Transverse colon (tissue), 4 donors: ENCODE measurements around the gene DEDD2.

ENCODE experiments used
- EP300 ChIP-seq: sonication (generic); formaldehyde crosslinking; IDR thresholded peaks from one replicate; pipeline ENCODE4 v1.6.1; 2017; ENCODE audit warnings: antibody characterized with exemption, low read depth
- POLR2A ChIP-seq: fragments of 450-650 bp; IDR thresholded peaks from one replicate; pipeline ENCODE4 v1.6.1; 2016; ENCODE audit warnings: antibody characterized with exemption, mild to moderate bottlenecking, moderate library complexity
- POLR2AphosphoS5 ChIP-seq, 3 donors: sonication (generic); formaldehyde crosslinking; IDR thresholded peaks; one replicate each; pipeline ENCODE4 v1.6.1; 2016; ENCODE audit warnings: antibody characterized with exemption in 3 of 3
- TF ChIP-seq, protein P1 (sequence below), 5 experiments: fragments of 200-600 bp in 3 of 5; fragments of 450-650 bp in 2 of 5; sonication (generic) in 3 of 5; IDR thresholded peaks; 1 replicate in 2 of 5; 2 replicates in 3 of 5; pipeline ENCODE4 v1.5.1; 2016 to 2017; ENCODE audit warnings: antibody characterized with exemption in 5 of 5, inconsistent platforms in 3 of 5, mild to moderate bottlenecking in 2 of 5, moderate library complexity in 1 of 5

DNA sequence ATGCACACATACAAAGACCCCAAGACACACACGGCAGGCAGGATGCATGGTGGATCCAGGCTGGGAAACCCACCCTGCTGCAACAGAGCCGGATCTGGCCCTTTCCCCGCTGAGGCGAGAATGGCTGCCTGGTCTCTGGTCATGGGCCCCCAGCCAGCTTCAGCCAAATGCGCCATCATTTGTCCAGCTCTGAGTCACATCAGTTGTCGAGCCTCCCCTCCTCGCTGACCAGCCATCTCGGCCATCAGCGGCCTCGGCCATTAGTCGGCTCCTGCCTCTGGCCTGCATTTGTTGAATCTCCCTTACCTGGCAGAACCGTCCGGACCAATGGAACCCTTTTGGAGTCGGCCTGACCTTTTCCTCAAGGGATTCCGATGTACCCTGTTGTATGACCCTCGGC lies 46.8 kb downstream of the DEDD2 start:
- TF ChIP-seq, protein P1, sequence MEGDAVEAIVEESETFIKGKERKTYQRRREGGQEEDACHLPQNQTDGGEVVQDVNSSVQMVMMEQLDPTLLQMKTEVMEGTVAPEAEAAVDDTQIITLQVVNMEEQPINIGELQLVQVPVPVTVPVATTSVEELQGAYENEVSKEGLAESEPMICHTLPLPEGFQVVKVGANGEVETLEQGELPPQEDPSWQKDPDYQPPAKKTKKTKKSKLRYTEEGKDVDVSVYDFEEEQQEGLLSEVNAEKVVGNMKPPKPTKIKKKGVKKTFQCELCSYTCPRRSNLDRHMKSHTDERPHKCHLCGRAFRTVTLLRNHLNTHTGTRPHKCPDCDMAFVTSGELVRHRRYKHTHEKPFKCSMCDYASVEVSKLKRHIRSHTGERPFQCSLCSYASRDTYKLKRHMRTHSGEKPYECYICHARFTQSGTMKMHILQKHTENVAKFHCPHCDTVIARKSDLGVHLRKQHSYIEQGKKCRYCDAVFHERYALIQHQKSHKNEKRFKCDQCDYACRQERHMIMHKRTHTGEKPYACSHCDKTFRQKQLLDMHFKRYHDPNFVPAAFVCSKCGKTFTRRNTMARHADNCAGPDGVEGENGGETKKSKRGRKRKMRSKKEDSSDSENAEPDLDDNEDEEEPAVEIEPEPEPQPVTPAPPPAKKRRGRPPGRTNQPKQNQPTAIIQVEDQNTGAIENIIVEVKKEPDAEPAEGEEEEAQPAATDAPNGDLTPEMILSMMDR (IDR thresholded peaks at IDR 0.05), result no peak
- TF ChIP-seq POLR2AphosphoS5 (IDR thresholded peaks at IDR 0.05) (no peak), EP300 (no peak), POLR2A (no peak)
